DND-41 (cell line): ENCODE results near the gene GINS2.

ENCODE experiments used
- CTCF ChIP-seq: IDR thresholded peaks from 2 replicates; pipeline ENCODE4 v1.5.1; 2012; ENCODE audit warnings: borderline replicate concordance, low read length, moderate library complexity, mild to moderate bottlenecking; ENCODE audit not compliant: poor library complexity, severe bottlenecking; ENCODE audit errors: extremely low read depth
- EZH2 ChIP-seq: IDR thresholded peaks from 3 replicates; pipeline ENCODE4 v1.6.1; 2012; ENCODE audit warnings: borderline replicate concordance, low read depth, mild to moderate bottlenecking, moderate library complexity, low read length, inconsistent platforms; ENCODE audit not compliant: severe bottlenecking

DNA sequence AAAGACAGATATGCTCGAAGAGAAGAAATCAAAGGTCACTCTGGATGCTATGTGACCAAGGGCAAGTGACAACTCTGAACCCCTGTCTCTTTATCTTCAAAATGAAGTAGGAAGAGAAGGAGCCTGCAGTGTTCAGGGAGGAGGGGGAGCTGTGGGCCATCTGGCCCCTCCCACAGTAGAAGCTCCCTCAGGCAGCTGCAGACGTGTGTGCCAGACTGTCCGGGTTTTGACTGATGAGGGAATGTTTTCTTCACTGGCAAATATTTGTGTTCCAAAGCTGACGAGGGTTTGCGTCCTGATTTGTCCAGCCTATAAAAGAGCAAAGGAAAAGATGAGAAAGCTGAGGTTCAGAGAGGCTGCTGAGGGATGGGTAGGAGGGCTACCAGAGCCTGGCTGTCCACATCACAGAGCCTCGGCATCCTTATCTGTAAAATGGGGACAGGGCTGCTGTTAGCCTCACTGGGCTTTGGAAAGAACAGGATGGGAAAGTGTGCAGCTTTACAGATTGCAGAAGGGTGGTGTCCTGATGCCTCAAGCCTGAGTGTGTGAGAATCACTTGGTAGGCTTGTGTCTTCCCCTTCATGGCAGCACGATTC, 1.8 kb upstream of the GINS2 start:
- TF ChIP-seq CTCF (no peak), EZH2 (no peak)
